Measurements from ENCODE around the gene MORN1.

- TF ChIP-seq POLR2A (IDR thresholded peaks at IDR 0.05) (no peak), CTCF (IDR thresholded peaks at IDR 0.05) (no peak)
Observed at GRCh38 chr1:2430592-2430973, 39.2 kb upstream of the MORN1 start.
